T-helper 1 cell (primary cell): ENCODE results near the gene PROK1.

ENCODE experiments used
- DNase-seq, 5 donors: peaks; one replicate each; pipeline ENCODE4 v3.0.0-alpha.2; 2012 to 2020

PROK1 gene

GRCh38 chr1:110466646-110467280, 15.8 kb downstream of the PROK1 start:
- DNase-seq, result no peak

- no peak for DNase-seq
Observed at GRCh38 chr1:110471131-110471530, 20.2 kb downstream of the PROK1 start.

GRCh38 chr1:110472546-110472945, 21.6 kb downstream of the PROK1 start:
- DNase-seq, result no peak

- DNase-seq, result no peak
Observed at GRCh38 chr1:110474444-110474843, 23.5 kb downstream of the PROK1 start.

- DNase-seq, result no peak
Observed at GRCh38 chr1:110475362-110476027, 24.5 kb downstream of the PROK1 start.

- no peak for DNase-seq
Observed at GRCh38 chr1:110476028-110476765, 25.2 kb downstream of the PROK1 start.

GRCh38 chr1:110477041-110477440, 26.1 kb downstream of the PROK1 start:
- no peak for DNase-seq

- DNase-seq, result peak in 1 of 5 donors; percentile 11
Observed at GRCh38 chr1:110477445-110477957, 26.6 kb downstream of the PROK1 start.

GRCh38 chr1:110477967-110478640, 27.2 kb downstream of the PROK1 start:
- no peak for DNase-seq

GRCh38 chr1:110478886-110479285, 27.9 kb downstream of the PROK1 start:
- DNase-seq, result no peak

- DNase-seq, result no peak
Observed at GRCh38 chr1:110480356-110481096, 29.6 kb downstream of the PROK1 start.

GRCh38 chr1:110481968-110482623, 31.1 kb downstream of the PROK1 start:
- DNase-seq, result no peak

- no peak for DNase-seq
Observed at GRCh38 chr1:110482662-110483307, 31.8 kb downstream of the PROK1 start.

- DNase-seq, result no peak
Observed at GRCh38 chr1:110483308-110483685, 32.3 kb downstream of the PROK1 start.

GRCh38 chr1:110484801-110485200, 33.9 kb downstream of the PROK1 start:
- no peak for DNase-seq

- no peak for DNase-seq
Observed at GRCh38 chr1:110485725-110486124, 34.8 kb downstream of the PROK1 start.

- no peak for DNase-seq
Observed at GRCh38 chr1:110487726-110488125, 36.8 kb downstream of the PROK1 start.

- DNase-seq, result no peak
Observed at GRCh38 chr1:110488161-110488560, 37.2 kb downstream of the PROK1 start.

GRCh38 chr1:110488867-110489266, 37.9 kb downstream of the PROK1 start:
- no peak for DNase-seq

- no peak for DNase-seq
Observed at GRCh38 chr1:110489406-110489805, 38.5 kb downstream of the PROK1 start.

GRCh38 chr1:110489973-110490542, 39.1 kb downstream of the PROK1 start:
- no peak for DNase-seq
